Stimulated activated CD4-positive, alpha-beta T cell treated with anti-CD3 and anti-CD28 coated beads, Interleukin-1b, Interleukin-23, amount 100 ng/mL, for 1 hour (primary cell): ENCODE data around the gene MMP1.
"Not testable (repeated sequence)": the region's sequence is repeated elsewhere in the genome, so short reads cannot be mapped to it uniquely, and the experiment has no call there.

ENCODE experiments used
- DNase-seq, 2 donors: peaks; one replicate each; pipeline ENCODE4 v3.0.0-alpha.2; 2020; ENCODE audit warnings: low read depth in 2 of 2

Gene MMP1

GRCh38 chr11:102761646-102762238 lies 36.2 kb downstream of the MMP1 start:
- no peak for DNase-seq

GRCh38 chr11:102760344-102761035 lies 37.5 kb downstream of the MMP1 start:
- no peak for DNase-seq

- DNase-seq: no peak
Measured at GRCh38 chr11:102757823-102758549, 40.0 kb downstream of the MMP1 start.

- DNase-seq: no peak
Measured at GRCh38 chr11:102753267-102753666, 44.7 kb downstream of the MMP1 start.

GRCh38 chr11:102751673-102752072 lies 46.3 kb downstream of the MMP1 start:
- no peak for DNase-seq

- DNase-seq: no peak
Measured at GRCh38 chr11:102749101-102749722, 48.7 kb downstream of the MMP1 start.

- not testable (repeated sequence) for DNase-seq
Measured at GRCh38 chr11:102746746-102747578, 51.0 kb downstream of the MMP1 start.
